Measurements from ENCODE around the gene GPR143. TPM values are rescaled to one million over a fixed set of nuclear protein-coding genes. Genes with fewer than 3 reads are reported as not detected.
"Not testable (repeated sequence)": the region's sequence is repeated elsewhere in the genome, so short reads cannot be mapped to it uniquely, and the experiment has no call there.

GPR143 gene
- total and polyA plus RNA-seq, 7 experiments from 2014 or later, result 0.20 TPM; not detected in 6

DNA sequence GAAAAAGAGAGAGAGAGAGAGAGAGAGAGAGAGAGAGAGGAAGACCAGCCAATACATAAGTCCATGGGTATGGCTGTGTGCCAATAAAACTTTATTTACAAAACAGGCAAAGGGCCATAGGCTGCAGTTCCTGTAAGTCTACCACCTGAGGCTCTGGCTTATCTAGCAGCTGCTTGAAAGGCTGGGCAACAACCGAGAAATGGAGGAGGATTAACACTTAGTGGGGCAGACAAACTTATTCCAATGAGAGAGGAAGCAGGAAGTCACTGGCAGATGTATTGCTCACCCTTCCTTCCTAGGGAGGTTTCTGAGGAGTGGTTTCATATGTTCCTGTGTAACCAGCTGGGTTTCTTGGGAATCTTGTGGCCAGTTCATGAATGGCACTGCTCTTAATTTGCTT is 4.7 kb upstream of the GPR143 start:
- no peaks in the 10 kb centered on the region for H3K36me3 Mint-ChIP-seq
- CTCF ChIA-PET, result no interaction called here
- H3K4me3 Mint-ChIP-seq, result no peak overlapping the region
- peaks cover 0 to 21% (median 4%) of the 10 kb centered on the region in 5 donors for H3K27me3 Mint-ChIP-seq
- no peak overlapping the region for H3K27ac Mint-ChIP-seq
- H3K9me3 Mint-ChIP-seq, result peaks cover 0 to 2% (median 0%) of the 10 kb centered on the region in 11 donors
- Histone ChIP-seq H3K9me3 (ENCODE audit: control insufficient read depth in 2 of 3, low read length in 3 of 3) (no peaks in the 10 kb centered on the region), H3K27me3 (ENCODE audit: control insufficient read depth in 2 of 2, insufficient read depth in 2 of 2, low read length in 2 of 2) (no peaks in the 10 kb centered on the region), H3K4me1 (ENCODE audit: control insufficient read depth in 2 of 2, insufficient read depth in 2 of 2, low read length in 2 of 2) (no peaks in the 10 kb centered on the region), H3K27ac (ENCODE audit: low read depth, low read length) (no peak overlapping the region), H3K36me3 (ENCODE audit: control insufficient read depth in 2 of 3, insufficient read depth in 3 of 3, low read length in 3 of 3) (no peaks in the 10 kb centered on the region), H3K4me3 (ENCODE audit: low read length) (no peak overlapping the region)
- DNase-seq (no peak), ATAC-seq (no peak)
- intact Hi-C loops (cut with micrococcal nuclease), result no loop called here
- peaks cover 0 to 4% (median 0%) of the 10 kb centered on the region in 7 donors for H3K4me1 Mint-ChIP-seq
- POLR2A ChIA-PET, result no interaction called here

DNA sequence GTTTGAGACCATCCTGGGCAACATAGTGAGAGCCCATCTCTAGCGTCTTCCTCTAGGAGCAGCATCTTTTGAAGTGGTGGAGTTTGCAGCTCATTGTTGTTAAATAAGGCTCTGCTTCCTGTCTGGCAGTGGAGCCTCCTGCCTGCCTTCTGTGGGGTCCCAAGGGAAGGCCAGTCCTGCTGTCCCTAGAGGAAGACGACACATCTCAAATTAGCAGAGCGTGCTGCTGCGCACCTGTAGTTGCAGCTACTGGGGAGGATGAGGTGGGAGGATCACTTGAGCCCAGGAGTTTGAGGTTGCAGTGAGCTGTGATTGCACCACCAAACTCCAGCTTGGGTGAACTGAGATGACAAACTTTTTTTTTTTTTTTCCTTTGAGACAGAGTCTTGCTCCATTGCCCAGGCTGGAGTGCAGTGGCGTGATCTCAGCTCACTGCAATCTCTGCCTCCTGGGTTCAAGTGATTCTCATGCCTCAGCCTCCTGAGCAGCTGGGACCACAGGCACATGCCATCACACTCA is 2.7 kb upstream of the GPR143 start:
- H3K27me3 ChIP-seq (ENCODE audit: control insufficient read depth in 2 of 2, insufficient read depth in 2 of 2, low read length in 2 of 2); H3K9me3 ChIP-seq (ENCODE audit: control insufficient read depth in 2 of 3, low read length in 3 of 3); H3K4me3 ChIP-seq (ENCODE audit: low read length); intact Hi-C loops (cut with micrococcal nuclease); H3K27ac ChIP-seq (ENCODE audit: low read depth, low read length); DNase-seq; H3K4me1 Mint-ChIP-seq; H3K4me3 Mint-ChIP-seq; H3K9me3 Mint-ChIP-seq; H3K27ac Mint-ChIP-seq; H3K36me3 Mint-ChIP-seq; POLR2A ChIA-PET; ATAC-seq; H3K36me3 ChIP-seq (ENCODE audit: control insufficient read depth in 2 of 3, insufficient read depth in 3 of 3, low read length in 3 of 3); H3K4me1 ChIP-seq (ENCODE audit: control insufficient read depth in 2 of 2, insufficient read depth in 2 of 2, low read length in 2 of 2): not testable (repeated sequence)
- peaks cover 0 to 21% (median 6%) of the 10 kb centered on the region in 5 donors for H3K27me3 Mint-ChIP-seq
- CTCF ChIA-PET, result interaction anchor here (0.7 kb wide), 1 partner anchor 57 kb away, joined by 6 read pairs; no protein-coding TSS in a partner anchor

GRCh38 chrX:9767375-9767774 is 1.7 kb upstream of the GPR143 start:
- H3K4me3 ChIP-seq (ENCODE audit: low read length), result no peak overlapping the region
- H3K9me3 ChIP-seq (ENCODE audit: control insufficient read depth in 2 of 3, low read length in 3 of 3), result no peaks in the 10 kb centered on the region
- ATAC-seq (no peak), DNase-seq (no peak)
- Mint-ChIP-seq H3K4me1 (peaks cover 0 to 4% (median 0%) of the 10 kb centered on the region in 7 donors), H3K27me3 (peaks cover 2 to 21% (median 10%) of the 10 kb centered on the region in 5 donors), H3K4me3 (no peak overlapping the region), H3K9me3 (peaks cover 0 to 3% (median 0%) of the 10 kb centered on the region in 11 donors), H3K36me3 (no peaks in the 10 kb centered on the region), H3K27ac (no peak overlapping the region)
- no peak overlapping the region for H3K27ac ChIP-seq (ENCODE audit: low read depth, low read length)
- intact Hi-C loops (cut with micrococcal nuclease), result no loop called here
- no peaks in the 10 kb centered on the region for H3K36me3 ChIP-seq (ENCODE audit: control insufficient read depth in 2 of 3, insufficient read depth in 3 of 3, low read length in 3 of 3)
- no peaks in the 10 kb centered on the region for H3K4me1 ChIP-seq (ENCODE audit: control insufficient read depth in 2 of 2, insufficient read depth in 2 of 2, low read length in 2 of 2)
- POLR2A ChIA-PET, result no interaction called here
- CTCF ChIA-PET, result no interaction called here
- H3K27me3 ChIP-seq (ENCODE audit: control insufficient read depth in 2 of 2, insufficient read depth in 2 of 2, low read length in 2 of 2), result no peaks in the 10 kb centered on the region

DNA sequence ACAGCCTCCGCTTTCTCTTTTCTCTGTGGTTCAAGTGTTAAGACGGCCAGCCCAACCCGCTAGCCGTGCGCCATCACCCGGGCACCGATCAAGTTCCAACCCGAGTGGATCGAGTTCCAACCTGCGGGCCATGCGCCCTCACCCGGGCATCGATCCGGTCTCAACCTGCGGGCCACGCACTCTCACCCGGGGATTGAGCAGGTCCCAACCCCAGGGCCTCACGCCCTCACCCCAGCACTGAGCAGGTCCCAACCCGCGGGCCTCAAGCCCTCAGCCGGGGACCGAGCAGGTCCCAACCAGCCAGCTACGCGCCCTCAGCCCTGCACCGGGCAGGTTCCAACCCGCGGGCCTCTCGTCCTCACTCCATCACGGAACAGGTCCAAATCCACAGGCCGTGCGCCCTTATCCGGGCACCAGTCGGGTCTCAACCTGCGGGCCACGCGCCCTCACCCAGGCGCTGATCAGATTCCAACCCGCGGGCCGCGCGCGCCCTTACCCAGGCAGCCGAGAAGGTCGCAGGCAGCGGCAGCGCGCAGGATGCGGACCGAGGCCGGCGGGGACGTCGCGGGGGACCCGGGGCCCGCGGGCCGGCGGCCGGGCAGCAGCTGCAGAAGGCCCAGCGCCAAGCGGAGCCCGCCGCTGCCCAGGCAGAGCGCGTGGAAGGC is 443 bp downstream of the GPR143 start:
- H3K27ac ChIP-seq (ENCODE audit: low read depth, low read length), result no peak overlapping the region
- intact Hi-C loops (cut with micrococcal nuclease), result no loop called here
- H3K4me1 Mint-ChIP-seq, result peaks cover 0 to 4% (median 0%) of the 10 kb centered on the region in 7 donors
- H3K36me3 Mint-ChIP-seq, result no peaks in the 10 kb centered on the region
- no peak overlapping the region for H3K4me3 Mint-ChIP-seq
- no peaks in the 10 kb centered on the region for H3K4me1 ChIP-seq (ENCODE audit: control insufficient read depth in 2 of 2, insufficient read depth in 2 of 2, low read length in 2 of 2)
- no peaks in the 10 kb centered on the region for H3K36me3 ChIP-seq (ENCODE audit: control insufficient read depth in 2 of 3, insufficient read depth in 3 of 3, low read length in 3 of 3)
- peaks cover 0 to 3% (median 0%) of the 10 kb centered on the region in 11 donors for H3K9me3 Mint-ChIP-seq
- H3K27me3 Mint-ChIP-seq, result peaks cover 4 to 21% (median 12%) of the 10 kb centered on the region in 5 donors
- H3K4me3 ChIP-seq (ENCODE audit: low read length), result no peak overlapping the region
- H3K27ac Mint-ChIP-seq, result no peak overlapping the region
- no peaks in the 10 kb centered on the region for H3K9me3 ChIP-seq (ENCODE audit: control insufficient read depth in 2 of 3, low read length in 3 of 3)
- DNase-seq (no peak), ATAC-seq (no peak)
- CTCF ChIA-PET, result no interaction called here
- no peaks in the 10 kb centered on the region for H3K27me3 ChIP-seq (ENCODE audit: control insufficient read depth in 2 of 2, insufficient read depth in 2 of 2, low read length in 2 of 2)
- POLR2A ChIA-PET, result no interaction called here

DNA sequence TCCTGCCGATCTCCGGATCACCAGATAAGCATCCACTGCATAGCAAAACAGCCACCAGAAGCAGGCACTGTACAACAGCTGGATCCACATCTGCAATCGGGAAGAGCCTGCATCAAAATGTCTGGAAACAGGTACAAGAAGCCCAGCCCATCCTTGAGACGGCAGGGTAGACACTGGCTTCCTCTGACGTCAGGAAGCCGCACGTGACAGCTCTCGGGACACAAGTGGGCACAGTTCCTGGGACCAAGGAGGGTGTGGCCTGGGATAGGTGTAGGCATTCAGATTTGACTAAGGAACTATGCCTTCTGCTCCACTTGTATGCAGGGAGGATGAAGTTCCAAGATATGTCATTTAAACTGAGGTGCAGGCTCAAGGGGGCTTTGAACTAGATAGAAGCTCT is 6.3 kb downstream of the GPR143 start:
- no peak for DNase-seq
- Histone ChIP-seq H3K27ac (ENCODE audit: low read depth, low read length) (no peak overlapping the region), H3K27me3 (ENCODE audit: control insufficient read depth in 2 of 2, insufficient read depth in 2 of 2, low read length in 2 of 2) (no peaks in the 10 kb centered on the region), H3K36me3 (ENCODE audit: control insufficient read depth in 2 of 3, insufficient read depth in 3 of 3, low read length in 3 of 3) (no peaks in the 10 kb centered on the region), H3K4me3 (ENCODE audit: low read length) (no peak overlapping the region), H3K4me1 (ENCODE audit: control insufficient read depth in 2 of 2, insufficient read depth in 2 of 2, low read length in 2 of 2) (no peaks in the 10 kb centered on the region), H3K9me3 (ENCODE audit: control insufficient read depth in 2 of 3, low read length in 3 of 3) (no peaks in the 10 kb centered on the region)
- Mint-ChIP-seq H3K27ac (no peak overlapping the region), H3K4me3 (no peak overlapping the region), H3K4me1 (no peaks in the 10 kb centered on the region), H3K9me3 (peaks cover 0 to 21% (median 1%) of the 10 kb centered on the region in 11 donors), H3K27me3 (peaks cover 4 to 14% (median 9%) of the 10 kb centered on the region in 5 donors), H3K36me3 (no peaks in the 10 kb centered on the region)
- intact Hi-C loops (cut with micrococcal nuclease), result no loop called here
- ATAC-seq, result no peak
- ChIA-PET POLR2A (no interaction called here), CTCF (no interaction called here)

DNA sequence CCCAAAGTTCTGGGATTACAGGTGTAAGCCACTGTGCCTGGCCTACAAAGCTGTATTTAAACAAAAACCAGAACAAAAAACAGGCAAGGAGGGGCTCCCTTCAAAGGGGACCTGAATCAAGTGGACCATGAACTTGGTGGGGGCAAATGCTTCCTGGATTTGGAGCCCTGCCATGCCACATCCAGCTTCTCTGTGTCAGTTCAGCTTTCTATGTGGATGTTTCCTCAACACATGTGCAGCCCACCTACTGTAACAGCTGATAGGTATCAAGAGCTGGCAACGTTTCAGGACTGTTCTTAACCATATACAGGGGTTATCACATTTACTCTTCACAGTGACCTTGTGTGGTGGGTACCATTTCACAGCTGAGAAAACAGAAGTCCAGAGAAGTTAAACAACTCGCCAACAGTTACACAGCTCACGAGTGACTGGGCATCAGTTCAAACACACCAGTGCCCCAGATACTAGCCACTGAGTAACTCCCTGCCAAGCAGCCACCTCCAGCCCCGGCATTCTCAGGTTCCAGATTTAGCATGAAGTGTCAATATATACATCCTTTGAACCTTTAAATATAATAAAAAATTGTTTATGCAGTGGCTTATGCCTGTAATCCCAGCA is 7.5 kb downstream of the GPR143 start:
- ATAC-seq, result no peak
- H3K4me3 ChIP-seq (ENCODE audit: low read length), result no peak overlapping the region
- Mint-ChIP-seq H3K27ac (no peak overlapping the region), H3K36me3 (no peaks in the 10 kb centered on the region), H3K9me3 (peaks cover 0 to 21% (median 1%) of the 10 kb centered on the region in 11 donors), H3K4me3 (no peak overlapping the region), H3K4me1 (no peaks in the 10 kb centered on the region), H3K27me3 (peaks cover 0 to 10% (median 6%) of the 10 kb centered on the region in 5 donors)
- no peak for DNase-seq
- H3K4me1 ChIP-seq (ENCODE audit: control insufficient read depth in 2 of 2, insufficient read depth in 2 of 2, low read length in 2 of 2), result no peaks in the 10 kb centered on the region
- intact Hi-C loops (cut with micrococcal nuclease), result no loop called here
- H3K27ac ChIP-seq (ENCODE audit: low read depth, low read length), result no peak overlapping the region
- H3K9me3 ChIP-seq (ENCODE audit: control insufficient read depth in 2 of 3, low read length in 3 of 3), result no peaks in the 10 kb centered on the region
- ChIA-PET POLR2A (no interaction called here), CTCF (no interaction called here)
- no peaks in the 10 kb centered on the region for H3K36me3 ChIP-seq (ENCODE audit: control insufficient read depth in 2 of 3, insufficient read depth in 3 of 3, low read length in 3 of 3)
- no peaks in the 10 kb centered on the region for H3K27me3 ChIP-seq (ENCODE audit: control insufficient read depth in 2 of 2, insufficient read depth in 2 of 2, low read length in 2 of 2)

GRCh38 chrX:9757366-9757765 is 8.3 kb downstream of the GPR143 start:
- Histone ChIP-seq H3K9me3 (ENCODE audit: control insufficient read depth in 2 of 3, low read length in 3 of 3) (no peaks in the 10 kb centered on the region), H3K36me3 (ENCODE audit: control insufficient read depth in 2 of 3, insufficient read depth in 3 of 3, low read length in 3 of 3) (no peaks in the 10 kb centered on the region), H3K27me3 (ENCODE audit: control insufficient read depth in 2 of 2, insufficient read depth in 2 of 2, low read length in 2 of 2) (no peaks in the 10 kb centered on the region), H3K4me1 (ENCODE audit: control insufficient read depth in 2 of 2, insufficient read depth in 2 of 2, low read length in 2 of 2) (no peaks in the 10 kb centered on the region), H3K4me3 (ENCODE audit: low read length) (no peak overlapping the region), H3K27ac (ENCODE audit: low read depth, low read length) (no peak overlapping the region)
- Mint-ChIP-seq H3K4me1 (peaks cover 0 to 2% (median 0%) of the 10 kb centered on the region in 7 donors), H3K4me3 (no peak overlapping the region), H3K36me3 (no peaks in the 10 kb centered on the region), H3K9me3 (peaks cover 0 to 21% (median 1%) of the 10 kb centered on the region in 11 donors), H3K27me3 (peaks cover 0 to 10% (median 5%) of the 10 kb centered on the region in 5 donors), H3K27ac (no peak overlapping the region)
- intact Hi-C loops (cut with micrococcal nuclease), result no loop called here
- POLR2A ChIA-PET, result no interaction called here
- DNase-seq (no peak), ATAC-seq (no peak)
- CTCF ChIA-PET, result no interaction called here
